Stomach (tissue), 4 donors: ENCODE measurements around the gene SOX6.

Experiments
- CTCF ChIP-seq, 7 experiments: fragments of 450-650 bp in 4 of 7; fragments of 200-600 bp in 3 of 7; sonication (generic) in 3 of 7; IDR thresholded peaks; one replicate each; pipeline ENCODE4 v1.5.1; 2016 to 2019; ENCODE audit warnings: antibody characterized with exemption in 7 of 7, control low read depth in 2 of 7, mild to moderate bottlenecking in 1 of 7
- POLR2A ChIP-seq, 4 donors: fragments of 450-650 bp; IDR thresholded peaks; one replicate each; pipeline ENCODE4 v1.6.1; 2016; ENCODE audit warnings: antibody characterized with exemption in 4 of 4, control low read depth in 2 of 4, mild to moderate bottlenecking in 1 of 4, moderate library complexity in 1 of 4
- POLR2AphosphoS5 ChIP-seq, 3 donors: sonication (generic); formaldehyde crosslinking; IDR thresholded peaks; one replicate each; pipeline ENCODE4 v1.6.1; 2016; ENCODE audit warnings: antibody characterized with exemption in 3 of 3

DNA sequence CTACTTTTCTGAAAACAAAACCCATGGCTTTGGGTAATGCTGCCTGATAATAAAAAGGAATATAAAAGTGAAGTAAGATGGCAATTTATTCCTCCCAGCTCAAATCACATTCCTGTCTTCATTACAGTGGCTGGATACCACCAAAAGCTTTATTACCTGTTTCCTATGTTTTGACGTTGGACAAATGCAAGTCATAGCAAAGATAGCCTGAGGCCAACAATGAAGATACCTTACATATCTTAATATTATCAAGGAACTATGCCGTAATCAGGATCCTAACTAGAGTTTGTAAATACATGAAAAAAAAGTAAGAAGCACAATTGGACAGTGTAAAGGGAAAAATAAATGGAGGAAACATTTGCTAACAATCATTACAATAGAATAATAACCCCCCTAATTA is 202.4 kb downstream of the SOX6 start:
- TF ChIP-seq CTCF (IDR thresholded peaks at IDR 0.05) (no peak), POLR2A (IDR thresholded peaks at IDR 0.05) (no peak), POLR2AphosphoS5 (IDR thresholded peaks at IDR 0.05) (no peak)
